ENCODE results near the gene DLX2. TPM values are rescaled to one million over a fixed set of nuclear protein-coding genes. Genes with fewer than 3 reads are reported as not detected.
"Not testable (repeated sequence)": the region's sequence is repeated elsewhere in the genome, so short reads cannot be mapped to it uniquely, and the experiment has no call there.

The DLX2 gene
- total RNA-seq, 1 experiment from 2014 or later = 0.82 TPM

GRCh38 chr2:172065111-172065510, 37.6 kb downstream of the DLX2 start:
- H3K4me1 ChIP-seq = no peaks in the 10 kb centered on the region
- DNase-seq = no peak
- no peaks in the 10 kb centered on the region for H3K27me3 Mint-ChIP-seq (ENCODE audit: insufficient read depth, unreplicated experiment)
- intact Hi-C loops (cut with micrococcal nuclease; ENCODE audit: unreplicated experiment) = no loop called here
- no peaks in the 10 kb centered on the region for H3K36me3 ChIP-seq (ENCODE audit: control insufficient read depth, insufficient read depth, low read length)
- BruUV-seq (replicated peaks) = no TSS peak
- H3K36me3 Mint-ChIP-seq (ENCODE audit: insufficient read depth, unreplicated experiment) = no peaks in the 10 kb centered on the region
- H3K9me3 Mint-ChIP-seq (ENCODE audit: unreplicated experiment) = no peaks in the 10 kb centered on the region
- no peak overlapping the region for H3K27ac Mint-ChIP-seq (ENCODE audit: unreplicated experiment)
- no peak overlapping the region for H3K4me3 ChIP-seq (ENCODE audit: low read depth, low read length)
- ChIA-PET CTCF (no interaction called here), POLR2A (no interaction called here)
- no peak for TF ChIP-seq CTCF (IDR thresholded peaks at IDR 0.05; ENCODE audit: insufficient read depth in 1 of 2, low read depth in 1 of 2, low read length in 1 of 2, severe bottlenecking in 1 of 2, unreplicated experiment in 1 of 2)
- H3K9me3 ChIP-seq = no peaks in the 10 kb centered on the region
- H3K4me3 Mint-ChIP-seq (ENCODE audit: unreplicated experiment) = no peak overlapping the region
- H3K4me1 Mint-ChIP-seq (ENCODE audit: low read depth, unreplicated experiment) = no peaks in the 10 kb centered on the region
- no peaks in the 10 kb centered on the region for H3K27me3 ChIP-seq (replicated peaks; ENCODE audit: control insufficient read depth, insufficient read depth, low read length)

- Mint-ChIP-seq H3K27me3 (ENCODE audit: insufficient read depth, unreplicated experiment) (no peaks in the 10 kb centered on the region), H3K9me3 (ENCODE audit: unreplicated experiment) (no peaks in the 10 kb centered on the region), H3K27ac (ENCODE audit: unreplicated experiment) (no peak overlapping the region), H3K4me1 (ENCODE audit: low read depth, unreplicated experiment) (no peaks in the 10 kb centered on the region), H3K4me3 (ENCODE audit: unreplicated experiment) (no peak overlapping the region), H3K36me3 (ENCODE audit: insufficient read depth, unreplicated experiment) (no peaks in the 10 kb centered on the region)
- ChIA-PET POLR2A (no interaction called here), CTCF (no interaction called here)
- Histone ChIP-seq H3K4me3 (ENCODE audit: low read depth, low read length) (no peak overlapping the region), H3K9me3 (no peaks in the 10 kb centered on the region), H3K36me3 (ENCODE audit: control insufficient read depth, insufficient read depth, low read length) (no peaks in the 10 kb centered on the region), H3K27me3 (replicated peaks; ENCODE audit: control insufficient read depth, insufficient read depth, low read length) (no peaks in the 10 kb centered on the region), H3K4me1 (no peaks in the 10 kb centered on the region)
- no TSS peak for BruUV-seq (replicated peaks)
- DNase-seq = no peak
- intact Hi-C loops (cut with micrococcal nuclease; ENCODE audit: unreplicated experiment) = no loop called here
- no peak for TF ChIP-seq CTCF (IDR thresholded peaks at IDR 0.05; ENCODE audit: insufficient read depth in 1 of 2, low read depth in 1 of 2, low read length in 1 of 2, severe bottlenecking in 1 of 2, unreplicated experiment in 1 of 2)
Measured at GRCh38 chr2:172063446-172063845, 39.3 kb downstream of the DLX2 start.

- DNase-seq = no peak
- BruUV-seq (replicated peaks) = no TSS peak
- ChIA-PET CTCF (no interaction called here), POLR2A (no interaction called here)
- Mint-ChIP-seq H3K9me3 (ENCODE audit: unreplicated experiment) (no peaks in the 10 kb centered on the region), H3K27me3 (ENCODE audit: insufficient read depth, unreplicated experiment) (no peaks in the 10 kb centered on the region), H3K36me3 (ENCODE audit: insufficient read depth, unreplicated experiment) (no peaks in the 10 kb centered on the region), H3K4me1 (ENCODE audit: low read depth, unreplicated experiment) (no peaks in the 10 kb centered on the region), H3K27ac (ENCODE audit: unreplicated experiment) (no peak overlapping the region), H3K4me3 (ENCODE audit: unreplicated experiment) (no peak overlapping the region)
- Histone ChIP-seq H3K9me3 (no peaks in the 10 kb centered on the region), H3K4me1 (no peaks in the 10 kb centered on the region), H3K36me3 (ENCODE audit: control insufficient read depth, insufficient read depth, low read length) (no peaks in the 10 kb centered on the region), H3K4me3 (ENCODE audit: low read depth, low read length) (no peak overlapping the region), H3K27me3 (replicated peaks; ENCODE audit: control insufficient read depth, insufficient read depth, low read length) (no peaks in the 10 kb centered on the region)
- intact Hi-C loops (cut with micrococcal nuclease; ENCODE audit: unreplicated experiment) = no loop called here
- TF ChIP-seq CTCF (IDR thresholded peaks at IDR 0.05; ENCODE audit: insufficient read depth in 1 of 2, low read depth in 1 of 2, low read length in 1 of 2, severe bottlenecking in 1 of 2, unreplicated experiment in 1 of 2) = no peak
Measured at GRCh38 chr2:172062402-172063004, 40.2 kb downstream of the DLX2 start.

- H3K4me1 ChIP-seq; POLR2A ChIA-PET; H3K27me3 Mint-ChIP-seq (ENCODE audit: insufficient read depth, unreplicated experiment); H3K27me3 ChIP-seq (replicated peaks; ENCODE audit: control insufficient read depth, insufficient read depth, low read length); intact Hi-C loops (cut with micrococcal nuclease; ENCODE audit: unreplicated experiment); BruUV-seq (replicated peaks); H3K36me3 Mint-ChIP-seq (ENCODE audit: insufficient read depth, unreplicated experiment); H3K27ac Mint-ChIP-seq (ENCODE audit: unreplicated experiment); H3K4me3 ChIP-seq (ENCODE audit: low read depth, low read length); H3K36me3 ChIP-seq (ENCODE audit: control insufficient read depth, insufficient read depth, low read length); H3K4me3 Mint-ChIP-seq (ENCODE audit: unreplicated experiment); H3K4me1 Mint-ChIP-seq (ENCODE audit: low read depth, unreplicated experiment); H3K9me3 Mint-ChIP-seq (ENCODE audit: unreplicated experiment); DNase-seq; H3K9me3 ChIP-seq: not testable (repeated sequence)
- CTCF ChIA-PET = interaction anchor here (0.7 kb wide), 1 partner anchor 31 kb away, joined by 4 read pairs; no protein-coding TSS in a partner anchor
Measured at GRCh38 chr2:172060118-172060517, 42.6 kb downstream of the DLX2 start.
